Erythroblast (primary cell): ENCODE results near the gene EPHB3.

Experiments used
- GATA1 ChIP-seq: IDR thresholded peaks from 2 replicates; pipeline ENCODE4 v1.6.1; 2011; ENCODE audit warnings: low read depth, mild to moderate bottlenecking, control low read depth, low read length, moderate library complexity
- POLR2A ChIP-seq: IDR thresholded peaks from 2 replicates; pipeline ENCODE4 v1.6.1; 2011; ENCODE audit warnings: mild to moderate bottlenecking, low read length

DNA sequence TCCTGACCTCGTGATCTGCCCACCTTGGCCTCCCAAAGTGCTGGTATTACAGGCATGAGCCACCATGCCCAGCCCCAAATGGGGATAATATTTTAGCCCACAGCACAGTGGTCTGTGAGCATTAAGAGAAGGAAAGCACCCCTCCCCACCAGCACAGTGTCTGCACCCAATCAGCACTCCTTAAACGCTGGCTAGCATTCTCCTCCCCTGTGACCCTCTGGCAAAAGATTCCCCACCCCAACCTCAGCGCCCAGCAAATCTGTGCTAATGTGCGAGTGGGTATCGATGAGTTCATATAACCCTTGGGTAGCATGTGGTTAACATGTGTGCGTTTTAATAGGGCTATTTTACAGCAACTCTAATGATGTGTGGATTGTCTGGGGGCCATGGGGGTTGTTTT lies 18.3 kb upstream of the EPHB3 start:
- TF ChIP-seq POLR2A (no peak), GATA1 (no peak)
